Measurements from ENCODE around the gene ZNF274. TPM values are rescaled to one million over a fixed set of nuclear protein-coding genes. Genes with fewer than 3 reads are reported as not detected.
"Not testable (repeated sequence)": the region's sequence is repeated elsewhere in the genome, so short reads cannot be mapped to it uniquely, and the experiment has no call there.

ZNF274 gene
- total RNA-seq, 1 experiment from 2014 or later, result 27.5 TPM

DNA sequence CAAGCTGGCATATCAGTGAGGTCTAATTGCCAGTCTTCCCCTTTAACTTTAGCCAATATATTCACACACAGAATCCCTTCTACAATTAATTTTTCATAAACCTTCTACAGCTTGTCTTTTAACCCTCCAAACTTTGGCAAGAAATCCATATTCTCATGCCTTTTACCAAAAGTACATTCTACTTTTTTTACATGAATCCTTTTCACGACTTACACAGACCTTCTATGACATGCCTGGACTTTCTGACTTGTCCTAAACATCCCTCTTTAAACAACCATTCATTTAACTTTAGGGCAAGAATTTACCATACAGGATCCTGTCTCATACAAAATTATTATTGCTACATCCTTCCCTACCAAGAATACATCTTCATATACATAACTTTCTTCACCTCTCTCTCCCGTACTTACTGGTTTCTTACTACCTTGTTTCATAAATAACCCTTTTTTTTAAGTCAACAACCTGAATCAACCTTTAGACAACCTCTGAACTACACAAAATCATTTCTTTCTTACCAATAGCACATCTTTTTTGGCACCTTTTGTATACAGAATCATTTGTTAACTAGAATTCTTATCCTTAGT is 69.3 kb downstream of the ZNF274 start:
- DNase-seq (ENCODE audit: low spot score), result no peak
- CTCF ChIA-PET, result no interaction called here
- no peak for TF ChIP-seq ATF3 (CRISPR knock-in tag; conservative IDR thresholded peaks at IDR 0.05)
- TF ChIP-seq ZNF512 (CRISPR knock-in tag; IDR thresholded peaks at IDR 0.05; ENCODE audit: borderline replicate concordance), result no peak
- TF ChIP-seq JAZF1 (CRISPR knock-in tag; IDR thresholded peaks at IDR 0.05), result no peak
- TF ChIP-seq ZNF396 (CRISPR knock-in tag; IDR thresholded peaks at IDR 0.05; ENCODE audit: borderline replicate concordance), result no peak
- TF ChIP-seq ERG (CRISPR knock-in tag; IDR thresholded peaks at IDR 0.05), result no peak
- TF ChIP-seq USF1 (CRISPR knock-in tag; IDR thresholded peaks at IDR 0.05), result no peak
- TF ChIP-seq ZNF281 (CRISPR knock-in tag; IDR thresholded peaks at IDR 0.05), result no peak
- TF ChIP-seq MYBL2 (CRISPR knock-in tag; IDR thresholded peaks at IDR 0.05), result no peak
- TF ChIP-seq TCF7 (CRISPR knock-in tag; IDR thresholded peaks at IDR 0.05; ENCODE audit: low read depth), result no peak
- TF ChIP-seq ZNF671 (CRISPR knock-in tag; IDR thresholded peaks at IDR 0.05), result no peak
- TF ChIP-seq, protein P1, sequence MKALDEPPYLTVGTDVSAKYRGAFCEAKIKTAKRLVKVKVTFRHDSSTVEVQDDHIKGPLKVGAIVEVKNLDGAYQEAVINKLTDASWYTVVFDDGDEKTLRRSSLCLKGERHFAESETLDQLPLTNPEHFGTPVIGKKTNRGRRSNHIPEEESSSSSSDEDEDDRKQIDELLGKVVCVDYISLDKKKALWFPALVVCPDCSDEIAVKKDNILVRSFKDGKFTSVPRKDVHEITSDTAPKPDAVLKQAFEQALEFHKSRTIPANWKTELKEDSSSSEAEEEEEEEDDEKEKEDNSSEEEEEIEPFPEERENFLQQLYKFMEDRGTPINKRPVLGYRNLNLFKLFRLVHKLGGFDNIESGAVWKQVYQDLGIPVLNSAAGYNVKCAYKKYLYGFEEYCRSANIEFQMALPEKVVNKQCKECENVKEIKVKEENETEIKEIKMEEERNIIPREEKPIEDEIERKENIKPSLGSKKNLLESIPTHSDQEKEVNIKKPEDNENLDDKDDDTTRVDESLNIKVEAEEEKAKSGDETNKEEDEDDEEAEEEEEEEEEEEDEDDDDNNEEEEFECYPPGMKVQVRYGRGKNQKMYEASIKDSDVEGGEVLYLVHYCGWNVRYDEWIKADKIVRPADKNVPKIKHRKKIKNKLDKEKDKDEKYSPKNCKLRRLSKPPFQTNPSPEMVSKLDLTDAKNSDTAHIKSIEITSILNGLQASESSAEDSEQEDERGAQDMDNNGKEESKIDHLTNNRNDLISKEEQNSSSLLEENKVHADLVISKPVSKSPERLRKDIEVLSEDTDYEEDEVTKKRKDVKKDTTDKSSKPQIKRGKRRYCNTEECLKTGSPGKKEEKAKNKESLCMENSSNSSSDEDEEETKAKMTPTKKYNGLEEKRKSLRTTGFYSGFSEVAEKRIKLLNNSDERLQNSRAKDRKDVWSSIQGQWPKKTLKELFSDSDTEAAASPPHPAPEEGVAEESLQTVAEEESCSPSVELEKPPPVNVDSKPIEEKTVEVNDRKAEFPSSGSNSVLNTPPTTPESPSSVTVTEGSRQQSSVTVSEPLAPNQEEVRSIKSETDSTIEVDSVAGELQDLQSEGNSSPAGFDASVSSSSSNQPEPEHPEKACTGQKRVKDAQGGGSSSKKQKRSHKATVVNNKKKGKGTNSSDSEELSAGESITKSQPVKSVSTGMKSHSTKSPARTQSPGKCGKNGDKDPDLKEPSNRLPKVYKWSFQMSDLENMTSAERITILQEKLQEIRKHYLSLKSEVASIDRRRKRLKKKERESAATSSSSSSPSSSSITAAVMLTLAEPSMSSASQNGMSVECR (CRISPR knock-in tag; IDR thresholded peaks at IDR 0.05; ENCODE audit: borderline replicate concordance), result no peak
- TF ChIP-seq ZNF263 (CRISPR knock-in tag; IDR thresholded peaks at IDR 0.05; ENCODE audit: low read depth), result no peak
- Mint-ChIP-seq H3K27ac (no peak overlapping the region), H3K9me3 (peaks cover 78% of the 10 kb centered on the region), H3K4me1 (peaks cover 11% of the 10 kb centered on the region; the same call in 1 of the 2 replicates), H3K4me3 (no peak overlapping the region), H3K27me3 (ENCODE audit: low read depth) (peaks cover 27% of the 10 kb centered on the region), H3K36me3 (peaks cover 100% of the 10 kb centered on the region)
- POLR2A ChIA-PET, result no interaction called here
- ATAC-seq, result no peak

- ATAC-seq; POLR2A ChIA-PET; DNase-seq (ENCODE audit: low spot score); CTCF ChIA-PET; H3K4me3 Mint-ChIP-seq; H3K27ac Mint-ChIP-seq: not testable (repeated sequence)
- Mint-ChIP-seq H3K4me1 (peaks cover 11% of the 10 kb centered on the region; the same call in 1 of the 2 replicates), H3K27me3 (ENCODE audit: low read depth) (peaks cover 58% of the 10 kb centered on the region), H3K36me3 (peaks cover 100% of the 10 kb centered on the region), H3K9me3 (peaks cover 85% of the 10 kb centered on the region)
Observed at GRCh38 chr19:58258259-58258658, 75.4 kb downstream of the ZNF274 start.
